Sigmoid colon (tissue), 4 donors: ENCODE data around the gene CLIC5.

Source experiments
- CTCF ChIP-seq, 4 experiments: fragments of 450-650 bp in 3 of 4; fragments of 200-600 bp in 1 of 4; IDR thresholded peaks; one replicate each; pipeline ENCODE4 v1.5.1; 2016 to 2019; ENCODE audit warnings: antibody characterized with exemption in 4 of 4, mild to moderate bottlenecking in 3 of 4, moderate library complexity in 2 of 4
- EP300 ChIP-seq, 4 donors: sonication (generic); formaldehyde crosslinking; IDR thresholded peaks; one replicate each; pipeline ENCODE4 v1.6.1; 2017; ENCODE audit warnings: antibody characterized with exemption in 4 of 4
- POLR2A ChIP-seq, 2 donors: fragments of 450-650 bp; IDR thresholded peaks; one replicate each; pipeline ENCODE4 v1.6.1; 2016; ENCODE audit warnings: antibody characterized with exemption in 2 of 2, mild to moderate bottlenecking in 2 of 2, moderate library complexity in 2 of 2
- POLR2AphosphoS5 ChIP-seq, 4 donors: sonication (generic); formaldehyde crosslinking; IDR thresholded peaks; one replicate each; pipeline ENCODE4 v1.6.1; 2017; ENCODE audit warnings: antibody characterized with exemption in 4 of 4

- TF ChIP-seq EP300 (IDR thresholded peaks at IDR 0.05) (no peak), POLR2AphosphoS5 (IDR thresholded peaks at IDR 0.05) (no peak), CTCF (IDR thresholded peaks at IDR 0.05) (no peak), POLR2A (IDR thresholded peaks at IDR 0.05) (no peak)
Observed at GRCh38 chr6:45966797-45967196, 48.9 kb downstream of the CLIC5 start.
